Body of pancreas (tissue), 4 donors: ENCODE results near the gene IPO11.

ENCODE experiments used
- CTCF ChIP-seq, 7 experiments: fragments of 450-650 bp in 4 of 7; fragments of 200-600 bp in 3 of 7; sonication (generic) in 3 of 7; IDR thresholded peaks; one replicate each; pipeline ENCODE4 v1.5.1; 2016 to 2019; ENCODE audit warnings: antibody characterized with exemption in 7 of 7
- POLR2A ChIP-seq, 3 donors: fragments of 450-650 bp; IDR thresholded peaks; one replicate each; pipeline ENCODE4 v1.6.1; 2016; ENCODE audit warnings: antibody characterized with exemption in 3 of 3, mild to moderate bottlenecking in 2 of 3

- no peak for TF ChIP-seq POLR2A (IDR thresholded peaks at IDR 0.05)
- no peak for TF ChIP-seq CTCF (IDR thresholded peaks at IDR 0.05)
These were observed 86.4 kb downstream of the IPO11 start for GRCh38 chr5:62498961-62499360.
